Dendritic cell treated with granulocyte-macrophage colony-stimulating factor and Interleukin-4, amounts not matched to agents 40 ng/mL and 50 ng/mL, for 4 days (primary cell): ENCODE measurements around the gene SERPINB5.
"Not testable (repeated sequence)": the region's sequence is repeated elsewhere in the genome, so short reads cannot be mapped to it uniquely, and the experiment has no call there.

Experiments
- H3K27ac Mint-ChIP-seq: one replicate; pipeline ENCODE4 v1.8.0; 2022; ENCODE audit warnings: mild to moderate bottlenecking, mixed read lengths
- H3K27me3 Mint-ChIP-seq: one replicate; pipeline ENCODE4 v1.8.0; 2022; ENCODE audit warnings: mild to moderate bottlenecking, mixed read lengths
- H3K36me3 Mint-ChIP-seq: one replicate; pipeline ENCODE4 v1.8.0; 2022; ENCODE audit warnings: low read depth, mixed read lengths
- H3K4me1 Mint-ChIP-seq: one replicate; pipeline ENCODE4 v1.8.0; 2022; ENCODE audit warnings: low read depth, mixed read lengths
- H3K4me3 Mint-ChIP-seq: one replicate; pipeline ENCODE4 v1.8.0; 2022; ENCODE audit warnings: mild to moderate bottlenecking, moderate library complexity, mixed read lengths
- H3K9me3 Mint-ChIP-seq: one replicate; pipeline ENCODE4 v1.8.0; 2022; ENCODE audit warnings: mixed read lengths
- intact Hi-C: fragments of 100-400 bp; cut with micrococcal nuclease; formaldehyde crosslinking; loops from one replicate; pipeline ENCODE4 v1.15.0; 2022

The SERPINB5 gene

DNA sequence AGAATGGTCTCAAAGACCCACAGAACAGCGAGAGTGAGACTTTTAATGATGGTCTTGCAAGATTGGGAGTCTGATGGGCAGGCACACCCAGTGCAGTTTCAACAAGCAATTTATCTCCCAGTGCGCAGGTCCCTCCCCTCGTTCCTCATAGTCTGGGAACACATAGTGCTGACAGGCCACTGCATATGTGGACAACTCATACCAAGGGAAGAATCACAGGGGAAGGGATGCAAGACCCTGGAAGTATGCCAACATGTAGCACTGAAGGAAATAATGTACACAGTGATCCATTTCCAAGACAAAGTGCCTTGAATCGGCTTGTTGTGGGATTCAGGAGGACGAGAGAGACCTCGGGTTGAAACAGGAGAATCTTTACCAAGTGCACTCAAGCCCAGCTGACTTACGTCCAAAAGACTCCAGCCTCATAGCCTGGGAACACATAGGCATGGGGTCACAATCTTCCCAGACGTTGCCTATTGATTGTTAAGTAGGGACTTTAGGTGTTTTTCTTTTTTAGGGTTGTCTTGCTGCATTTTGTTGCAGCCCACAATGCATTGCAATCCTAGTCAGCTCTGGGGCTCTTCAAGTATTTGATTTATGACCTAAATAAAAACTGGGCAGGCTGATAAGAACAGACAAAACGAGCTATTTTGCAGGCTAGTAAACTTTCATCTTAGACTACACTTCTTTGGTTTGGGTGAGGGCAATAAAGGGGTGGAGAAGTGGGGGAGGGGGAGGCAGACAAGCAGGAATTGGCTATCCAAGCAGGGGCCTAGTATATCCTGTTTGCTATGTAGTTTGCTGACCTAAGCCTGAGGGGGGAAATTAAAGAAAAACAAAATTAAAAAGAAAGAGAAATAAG, 24.7 kb upstream of the SERPINB5 start:
- intact Hi-C loops = no loop called here
- H3K27me3 Mint-ChIP-seq = no peaks in the 10 kb centered on the region
- no peaks in the 10 kb centered on the region for H3K36me3 Mint-ChIP-seq
- no peak overlapping the region for H3K4me3 Mint-ChIP-seq
- no peak overlapping the region for H3K27ac Mint-ChIP-seq
- H3K4me1 Mint-ChIP-seq = no peaks in the 10 kb centered on the region
- no peaks in the 10 kb centered on the region for H3K9me3 Mint-ChIP-seq

GRCh38 chr18:63452751-63453150, 24.0 kb upstream of the SERPINB5 start:
- not testable (repeated sequence) for H3K27me3 Mint-ChIP-seq, H3K4me3 Mint-ChIP-seq

DNA sequence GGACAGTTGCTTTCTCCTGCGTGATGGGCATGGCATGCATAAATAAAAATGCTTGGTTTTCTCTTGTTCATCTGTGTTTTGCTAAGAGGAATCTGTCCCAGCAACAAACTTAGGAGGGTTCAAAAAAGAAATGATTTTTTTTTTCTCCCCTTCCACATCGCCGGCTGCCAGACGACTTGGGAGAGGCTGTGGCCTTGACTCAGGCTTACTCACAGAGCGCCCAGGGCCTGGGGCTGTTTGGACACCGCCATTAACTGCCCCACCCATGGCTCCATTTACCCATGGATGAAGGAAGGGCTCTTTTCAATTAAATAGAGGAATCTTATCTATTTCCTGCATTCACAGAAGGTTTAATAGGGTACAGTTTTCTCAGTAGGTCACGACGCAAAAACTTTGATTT, 22.3 kb upstream of the SERPINB5 start:
- Mint-ChIP-seq H3K4me3 (no peak overlapping the region), H3K4me1 (no peaks in the 10 kb centered on the region), H3K9me3 (no peaks in the 10 kb centered on the region), H3K36me3 (no peaks in the 10 kb centered on the region), H3K27me3 (no peaks in the 10 kb centered on the region), H3K27ac (no peak overlapping the region)
- intact Hi-C loops = no loop called here

More at GRCh38 chr18:63452751-63453150, 24.0 kb upstream of the SERPINB5 start:
- H3K27ac Mint-ChIP-seq, H3K4me1 Mint-ChIP-seq, H3K9me3 Mint-ChIP-seq, intact Hi-C loops, H3K36me3 Mint-ChIP-seq: not testable (repeated sequence)

- Mint-ChIP-seq H3K36me3 (no peaks in the 10 kb centered on the region), H3K4me1 (no peaks in the 10 kb centered on the region), H3K27me3 (peaks cover 3% of the 10 kb centered on the region), H3K4me3 (no peak overlapping the region), H3K27ac (no peak overlapping the region), H3K9me3 (no peaks in the 10 kb centered on the region)
- intact Hi-C loops = no loop called here
These were observed 18.8 kb upstream of the SERPINB5 start for GRCh38 chr18:63457977-63458376.

- Mint-ChIP-seq H3K27me3 (peaks cover 3% of the 10 kb centered on the region), H3K9me3 (no peaks in the 10 kb centered on the region), H3K36me3 (no peaks in the 10 kb centered on the region), H3K4me1 (no peaks in the 10 kb centered on the region), H3K4me3 (no peak overlapping the region), H3K27ac (no peak overlapping the region)
- intact Hi-C loops = no loop called here
These were observed 16.3 kb upstream of the SERPINB5 start for GRCh38 chr18:63460414-63460813.

DNA sequence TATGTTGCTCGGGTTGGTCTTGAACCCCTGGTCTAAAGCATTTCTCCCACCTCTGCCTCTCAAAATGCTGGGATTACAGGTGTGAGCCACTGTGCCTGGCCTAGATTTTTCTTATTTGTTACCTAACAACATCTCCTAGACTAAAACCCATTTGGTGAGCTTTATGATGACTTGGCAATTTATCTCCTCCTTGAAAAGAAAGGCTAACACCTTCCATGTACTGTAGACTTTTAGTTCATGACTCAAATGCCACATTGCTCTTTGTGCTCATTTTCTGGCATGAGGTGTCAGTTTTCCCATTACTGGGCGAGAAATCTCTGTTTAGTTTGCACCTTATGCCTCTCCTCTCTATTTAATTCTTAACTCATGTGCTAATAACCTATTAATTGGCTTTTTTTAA, 12.3 kb upstream of the SERPINB5 start:
- no peak overlapping the region for H3K27ac Mint-ChIP-seq
- H3K4me1 Mint-ChIP-seq = no peaks in the 10 kb centered on the region
- no peaks in the 10 kb centered on the region for H3K36me3 Mint-ChIP-seq
- peaks cover 3% of the 10 kb centered on the region for H3K27me3 Mint-ChIP-seq
- intact Hi-C loops = no loop called here
- no peaks in the 10 kb centered on the region for H3K9me3 Mint-ChIP-seq
- no peak overlapping the region for H3K4me3 Mint-ChIP-seq

DNA sequence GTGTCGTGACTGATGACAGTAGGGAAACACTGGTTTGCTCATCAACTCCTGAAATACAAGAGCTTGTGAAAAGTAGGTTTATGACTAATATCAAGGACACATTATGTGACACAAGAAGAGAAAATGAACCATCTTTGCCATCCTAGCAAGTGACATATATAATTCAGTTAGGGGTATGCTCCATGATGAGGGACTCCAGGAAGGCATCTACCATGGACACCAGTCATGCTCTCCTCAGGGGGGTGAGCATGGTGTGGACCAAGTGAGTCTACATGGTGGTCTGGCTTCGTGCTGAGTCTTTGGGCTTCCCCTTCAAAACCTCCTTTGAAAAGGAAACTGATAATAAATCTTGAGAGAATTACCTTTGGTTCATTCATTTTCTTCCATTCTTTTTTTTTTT, 11.7 kb upstream of the SERPINB5 start:
- Mint-ChIP-seq H3K9me3 (no peaks in the 10 kb centered on the region), H3K4me1 (no peaks in the 10 kb centered on the region), H3K36me3 (no peaks in the 10 kb centered on the region), H3K4me3 (no peak overlapping the region), H3K27ac (no peak overlapping the region), H3K27me3 (peaks cover 3% of the 10 kb centered on the region)
- intact Hi-C loops = no loop called here

GRCh38 chr18:63467699-63468098, 9.1 kb upstream of the SERPINB5 start:
- Mint-ChIP-seq H3K9me3 (no peaks in the 10 kb centered on the region), H3K4me3 (no peak overlapping the region), H3K27me3 (peaks cover under 1% of the 10 kb centered on the region), H3K4me1 (no peaks in the 10 kb centered on the region), H3K36me3 (no peaks in the 10 kb centered on the region), H3K27ac (no peak overlapping the region)
- intact Hi-C loops = no loop called here

GRCh38 chr18:63468575-63468974, 8.2 kb upstream of the SERPINB5 start:
- Mint-ChIP-seq H3K27ac (no peak overlapping the region), H3K4me1 (no peaks in the 10 kb centered on the region), H3K9me3 (no peaks in the 10 kb centered on the region), H3K27me3 (no peaks in the 10 kb centered on the region), H3K4me3 (no peak overlapping the region), H3K36me3 (no peaks in the 10 kb centered on the region)
- intact Hi-C loops = no loop called here

DNA sequence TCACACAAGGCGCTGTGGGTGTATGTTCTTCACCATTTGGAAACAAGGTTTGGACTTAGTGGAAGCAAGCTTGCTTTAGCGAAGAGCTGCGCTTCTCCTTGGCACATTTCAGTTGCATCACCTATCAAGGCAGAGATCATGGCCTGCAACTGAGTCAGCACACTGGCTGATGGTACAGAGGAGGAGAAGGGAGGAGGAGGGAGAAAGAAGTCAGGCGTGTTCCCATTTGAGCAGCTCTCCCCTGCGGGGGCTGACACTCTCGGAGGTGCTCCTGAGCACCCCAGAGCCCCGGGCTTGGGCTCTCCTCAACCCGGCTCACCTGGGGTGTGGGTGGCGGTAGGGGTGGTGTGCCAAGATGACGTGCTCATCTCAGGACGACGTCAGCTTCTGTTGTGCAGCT, 6.0 kb upstream of the SERPINB5 start:
- Mint-ChIP-seq H3K4me1 (no peaks in the 10 kb centered on the region), H3K4me3 (no peak overlapping the region), H3K27ac (no peak overlapping the region), H3K9me3 (no peaks in the 10 kb centered on the region), H3K27me3 (no peaks in the 10 kb centered on the region), H3K36me3 (no peaks in the 10 kb centered on the region)
- intact Hi-C loops = no loop called here

- Mint-ChIP-seq H3K27me3 (no peaks in the 10 kb centered on the region), H3K9me3 (no peaks in the 10 kb centered on the region), H3K4me1 (no peaks in the 10 kb centered on the region), H3K4me3 (no peak overlapping the region), H3K27ac (no peak overlapping the region), H3K36me3 (no peaks in the 10 kb centered on the region)
- intact Hi-C loops = no loop called here
These were observed 4.4 kb upstream of the SERPINB5 start for GRCh38 chr18:63472380-63472779.

DNA sequence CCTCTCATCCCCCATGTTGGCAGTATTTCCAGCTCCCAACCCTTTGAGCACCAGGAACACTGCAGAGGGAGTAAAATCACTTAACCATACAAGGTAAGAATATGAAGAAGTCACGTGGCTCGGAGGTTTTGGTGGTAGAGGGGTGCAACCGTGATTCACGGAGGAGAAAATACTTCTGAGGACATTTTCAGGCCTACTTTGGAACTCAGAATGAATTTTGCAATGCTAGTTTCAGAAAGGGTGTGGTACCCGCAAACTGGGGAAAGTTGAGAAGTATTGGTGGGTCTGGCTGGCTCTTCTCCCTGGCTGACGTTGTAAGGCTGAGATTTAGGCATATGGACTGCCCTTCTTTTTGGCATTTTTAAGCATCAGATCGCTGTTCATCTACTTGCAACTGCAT, 442 bp downstream of the SERPINB5 start:
- H3K9me3 Mint-ChIP-seq = no peaks in the 10 kb centered on the region
- H3K27me3 Mint-ChIP-seq = no peaks in the 10 kb centered on the region
- no peaks in the 10 kb centered on the region for H3K4me1 Mint-ChIP-seq
- no peaks in the 10 kb centered on the region for H3K36me3 Mint-ChIP-seq
- H3K4me3 Mint-ChIP-seq = no peak overlapping the region
- intact Hi-C loops = no loop called here
- H3K27ac Mint-ChIP-seq = no peak overlapping the region

DNA sequence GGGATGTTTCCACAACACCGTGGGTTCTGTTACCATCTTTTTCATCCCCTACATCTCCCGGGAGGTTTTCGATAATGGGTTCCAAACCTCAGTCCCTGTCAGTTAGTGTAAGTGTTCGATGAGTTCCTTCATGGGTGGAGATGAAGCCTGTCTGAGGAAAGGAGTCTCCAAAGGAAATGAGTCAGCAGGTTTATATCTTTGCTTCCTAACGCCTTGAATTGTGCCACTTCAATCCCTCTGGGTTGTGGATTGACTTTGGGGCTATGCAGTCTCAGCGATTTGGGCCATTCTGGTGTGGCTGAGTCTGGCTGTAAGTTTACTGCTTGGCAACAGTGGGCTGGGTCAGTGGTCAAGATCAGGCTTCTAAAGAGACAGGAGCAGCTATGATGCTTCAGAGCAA, 1.2 kb downstream of the SERPINB5 start:
- intact Hi-C loops = no loop called here
- Mint-ChIP-seq H3K4me3 (no peak overlapping the region), H3K4me1 (no peaks in the 10 kb centered on the region), H3K27me3 (no peaks in the 10 kb centered on the region), H3K27ac (no peak overlapping the region), H3K9me3 (no peaks in the 10 kb centered on the region), H3K36me3 (no peaks in the 10 kb centered on the region)

DNA sequence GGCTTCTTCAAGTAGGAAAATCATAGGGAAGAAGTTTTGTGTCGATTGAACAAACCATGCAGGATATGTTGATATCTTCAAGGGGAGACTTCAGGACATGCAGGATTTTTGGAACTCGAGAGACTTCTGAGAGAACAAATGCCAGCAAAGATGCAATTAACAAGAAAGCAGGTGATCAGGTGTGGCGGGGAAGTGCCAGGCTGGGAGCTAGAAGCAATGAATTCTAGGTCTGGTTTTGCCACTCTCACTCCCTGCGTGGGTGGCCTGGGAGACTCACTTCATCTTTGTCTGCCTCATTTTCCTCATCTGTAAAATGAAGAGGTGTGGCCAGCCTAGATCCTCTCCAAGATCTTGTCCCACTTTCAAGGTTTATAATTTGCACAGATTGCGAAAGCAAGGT, 3.1 kb downstream of the SERPINB5 start:
- Mint-ChIP-seq H3K4me1 (no peaks in the 10 kb centered on the region), H3K27me3 (no peaks in the 10 kb centered on the region), H3K27ac (no peak overlapping the region), H3K36me3 (no peaks in the 10 kb centered on the region), H3K9me3 (no peaks in the 10 kb centered on the region), H3K4me3 (no peak overlapping the region)
- intact Hi-C loops = no loop called here

- Mint-ChIP-seq H3K4me1 (no peaks in the 10 kb centered on the region), H3K36me3 (no peaks in the 10 kb centered on the region), H3K9me3 (no peaks in the 10 kb centered on the region), H3K27me3 (no peaks in the 10 kb centered on the region), H3K4me3 (no peak overlapping the region), H3K27ac (no peak overlapping the region)
- intact Hi-C loops = no loop called here
These were observed 3.7 kb downstream of the SERPINB5 start for GRCh38 chr18:63480476-63480875.
